ENCODE data around the gene THSD4. TPM values are rescaled to one million over a fixed set of nuclear protein-coding genes. Genes with fewer than 3 reads are reported as not detected.

The THSD4 gene
- total and polyA plus RNA-seq, 2 experiments from 2014 or later = 5.1 to 25.5 TPM

GRCh38 chr15:71294911-71295602 lies 179.8 kb downstream of the THSD4 start:
- no peak for TF ChIP-seq CTCF (IDR thresholded peaks at IDR 0.05; ENCODE audit: low read depth, low read length)
- Histone ChIP-seq H3K27ac (no peak overlapping the region), H3K4me1 (ENCODE audit: low read depth) (peaks cover under 1% of the 10 kb centered on the region), H3K4me3 (no peak overlapping the region), H3K9me3 (ENCODE audit: low read depth) (no peaks in the 10 kb centered on the region), H3K27me3 (no peaks in the 10 kb centered on the region), H3K36me3 (no peaks in the 10 kb centered on the region)
- peak in 1 of 2 donors; percentile 90 for DNase-seq (ENCODE audit: low read depth in 1 of 2, low spot score in 1 of 2)

DNA sequence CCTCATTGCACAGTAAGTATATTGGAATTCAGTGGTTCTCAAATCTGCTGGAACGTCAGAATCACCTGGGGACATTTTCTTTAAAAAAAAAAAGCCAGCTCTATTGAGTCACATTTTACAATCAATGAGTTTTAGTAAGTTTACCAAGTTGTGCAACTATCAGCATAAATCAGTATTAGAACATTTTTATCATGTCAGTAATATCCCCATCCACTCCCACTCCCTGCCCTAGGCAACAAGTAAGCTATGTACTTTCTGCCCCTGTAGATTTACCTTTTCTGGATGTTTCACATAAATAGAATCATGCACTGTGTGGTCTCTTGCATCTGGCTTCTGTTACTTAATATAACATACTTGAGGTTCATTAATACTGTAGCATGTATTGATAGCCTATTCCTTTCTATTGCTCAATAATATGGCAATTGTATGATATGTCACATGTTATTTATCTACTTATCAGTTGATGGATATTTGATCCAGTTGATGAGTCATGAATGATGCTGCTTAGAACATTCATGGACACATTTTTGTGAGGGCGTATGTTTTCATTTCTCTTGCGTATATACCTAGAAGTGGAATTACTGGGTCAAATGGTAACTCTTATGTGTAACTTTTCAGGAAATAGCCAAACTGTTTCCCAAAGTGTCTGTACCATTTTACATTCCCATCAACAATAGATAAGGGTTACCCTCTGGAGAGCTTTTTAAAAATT lies 180.5 kb downstream of the THSD4 start:
- no peaks in the 10 kb centered on the region for H3K36me3 ChIP-seq
- H3K9me3 ChIP-seq (ENCODE audit: low read depth) = no peaks in the 10 kb centered on the region
- H3K27ac ChIP-seq = no peak overlapping the region
- TF ChIP-seq CTCF (IDR thresholded peaks at IDR 0.05; ENCODE audit: low read depth, low read length) = no peak
- DNase-seq (ENCODE audit: low read depth in 1 of 2, low spot score in 1 of 2) = peak in 1 of 2 donors; percentile 56
- H3K27me3 ChIP-seq = no peaks in the 10 kb centered on the region
- H3K4me3 ChIP-seq = no peak overlapping the region
- peaks cover 4% of the 10 kb centered on the region for H3K4me1 ChIP-seq (ENCODE audit: low read depth)

DNA sequence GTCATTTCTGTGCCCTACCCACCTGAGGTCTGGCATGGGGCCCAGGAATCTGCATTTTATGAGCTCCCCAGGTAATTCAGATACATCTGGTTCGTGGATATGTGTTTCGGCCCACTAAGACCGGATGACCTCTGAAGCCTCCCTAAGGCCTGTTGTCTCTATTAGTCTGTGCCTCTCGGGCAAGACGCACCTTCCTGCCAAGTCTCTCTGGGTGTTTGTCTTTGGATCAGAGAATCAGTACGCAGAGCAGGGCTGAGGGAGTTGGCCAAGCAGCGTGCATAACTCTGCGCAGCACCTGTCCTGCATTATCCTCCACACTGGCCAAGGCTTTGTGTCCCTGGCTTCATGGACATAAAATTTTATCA lies 181.0 kb downstream of the THSD4 start:
- Histone ChIP-seq H3K9me3 (ENCODE audit: low read depth) (no peaks in the 10 kb centered on the region), H3K36me3 (no peaks in the 10 kb centered on the region), H3K4me3 (no peak overlapping the region), H3K27ac (no peak overlapping the region), H3K4me1 (ENCODE audit: low read depth) (peaks cover 5% of the 10 kb centered on the region), H3K27me3 (no peaks in the 10 kb centered on the region)
- no peak for DNase-seq (ENCODE audit: low read depth in 1 of 2, low spot score in 1 of 2)
- TF ChIP-seq CTCF (IDR thresholded peaks at IDR 0.05; ENCODE audit: low read depth, low read length) = no peak

GRCh38 chr15:71301958-71302621 lies 186.8 kb downstream of the THSD4 start:
- DNase-seq (ENCODE audit: low read depth in 1 of 2, low spot score in 1 of 2) = peak in 1 of 2 donors; percentile 11
- no peak for TF ChIP-seq CTCF (IDR thresholded peaks at IDR 0.05; ENCODE audit: low read depth, low read length)

GRCh38 chr15:71302861-71303410 lies 187.7 kb downstream of the THSD4 start:
- no peak for DNase-seq (ENCODE audit: low read depth in 1 of 2, low spot score in 1 of 2)
- Histone ChIP-seq H3K27ac (no peak overlapping the region), H3K36me3 (no peaks in the 10 kb centered on the region), H3K4me3 (no peak overlapping the region), H3K4me1 (ENCODE audit: low read depth) (peaks cover 12% of the 10 kb centered on the region), H3K9me3 (ENCODE audit: low read depth) (no peaks in the 10 kb centered on the region), H3K27me3 (no peaks in the 10 kb centered on the region)
- TF ChIP-seq CTCF (IDR thresholded peaks at IDR 0.05; ENCODE audit: low read depth, low read length) = no peak

More at GRCh38 chr15:71301958-71302621, 186.8 kb downstream of the THSD4 start:
- no peaks in the 10 kb centered on the region for H3K9me3 ChIP-seq (ENCODE audit: low read depth)
- peaks cover 12% of the 10 kb centered on the region for H3K4me1 ChIP-seq (ENCODE audit: low read depth)
- no peaks in the 10 kb centered on the region for H3K27me3 ChIP-seq
- H3K36me3 ChIP-seq = no peaks in the 10 kb centered on the region
- no peak overlapping the region for H3K4me3 ChIP-seq
- H3K27ac ChIP-seq = no peak overlapping the region

Data from cardiac muscle cell (in vitro differentiated cells and primary cell).